MCF 10A (cell line): ENCODE data around the gene NRIP3. TPM values are rescaled to one million over a fixed set of nuclear protein-coding genes. Genes with fewer than 3 reads are reported as not detected.

Experiments used
- BruUV-seq: library from RNA; stranded (reverse); fragments of 400-500 nt; replicated peaks from 2 replicates; lab custom pipeline; 2021; lab: Mats Ljungman, UMichigan
- CTCF ChIA-PET: fragments of 300-600 bp; sonication (Branson Sonifier 250); formaldehyde crosslinking; extraction: SDS; loops from one replicate; lab custom pipeline; 2021; ENCODE audit warnings: antibody characterized with exemption, inconsistent platforms; lab: Yijun Ruan, JAX
- POLR2A ChIA-PET: fragments of 300-600, 350-650 bp; sonication (Branson Sonifier 250); formaldehyde crosslinking; extraction: SDS; loops from one replicate; lab custom pipeline; 2020; ENCODE audit warnings: antibody characterized with exemption, inconsistent platforms; lab: Yijun Ruan, JAX
- DNase-seq: peaks from one replicate; pipeline ENCODE4 v3.0.0-alpha.2; 2018; ENCODE audit not compliant: unreplicated experiment
- H3K27ac Mint-ChIP-seq: one replicate; pipeline ENCODE4 v1.8.0; 2022; ENCODE audit warnings: mild to moderate bottlenecking, low read depth, mixed read lengths; ENCODE audit not compliant: unreplicated experiment
- H3K27me3 Mint-ChIP-seq: one replicate; pipeline ENCODE4 v1.8.0; 2022; ENCODE audit warnings: mixed read lengths; ENCODE audit not compliant: insufficient read depth, unreplicated experiment
- H3K36me3 Mint-ChIP-seq: one replicate; pipeline ENCODE4 v1.8.0; 2022; ENCODE audit warnings: mild to moderate bottlenecking, moderate library complexity, mixed read lengths; ENCODE audit not compliant: insufficient read depth, unreplicated experiment
- H3K4me1 Mint-ChIP-seq: one replicate; pipeline ENCODE4 v1.8.0; 2022; ENCODE audit warnings: mixed read lengths; ENCODE audit not compliant: insufficient read depth, unreplicated experiment
- H3K4me3 Mint-ChIP-seq: one replicate; pipeline ENCODE4 v1.8.0; 2022; ENCODE audit warnings: mild to moderate bottlenecking, moderate library complexity, mixed read lengths; ENCODE audit not compliant: unreplicated experiment
- H3K9me3 Mint-ChIP-seq: one replicate; pipeline ENCODE4 v1.8.0; 2022; ENCODE audit warnings: mixed read lengths; ENCODE audit not compliant: unreplicated experiment
- CTCF ChIP-seq: fragments of 200-600 bp; IDR thresholded peaks from one replicate; pipeline ENCODE4 v1.8.0; 2022; ENCODE audit warnings: antibody characterized with exemption, mild to moderate bottlenecking; ENCODE audit not compliant: unreplicated experiment
- intact Hi-C: fragments of 100-400 bp; cut with micrococcal nuclease; formaldehyde crosslinking; loops from 2 replicates; pipeline ENCODE4 v1.14.1; 2022
- total RNA-seq: library from RNA; stranded (reverse); gene quantifications from 2 replicates; pipeline ENCODE4 v1.2.3, GENCODE V29; 2022

NRIP3 gene
- total RNA-seq, 1 experiment from 2014 or later, result 0.19 TPM

GRCh38 chr11:8961401-8961800 lies 42.4 kb downstream of the NRIP3 start:
- DNase-seq, result no peak
- H3K27ac Mint-ChIP-seq, result no peak overlapping the region
- peaks cover 20% of the 10 kb centered on the region for H3K4me1 Mint-ChIP-seq
- H3K9me3 Mint-ChIP-seq, result no peaks in the 10 kb centered on the region
- intact Hi-C loops, result no loop called here
- no peaks in the 10 kb centered on the region for H3K27me3 Mint-ChIP-seq
- no TSS peak for BruUV-seq
- H3K36me3 Mint-ChIP-seq, result peaks cover 10% of the 10 kb centered on the region
- CTCF ChIA-PET, result interaction anchor here (0.6 to 8.4 kb wide), 13 partner anchors 11 to 859 kb away, joined by 3 to 155 read pairs (median 4); partner anchors contain the start of genes AKIP1 and TRIM66
- POLR2A ChIA-PET, result interaction anchor here (0.6 to 3.4 kb wide), 8 partner anchors 44 to 423 kb away, joined by 3 to 36 read pairs (median 5); partner anchors contain the start of genes IPO7, RPL27A and TRIM66
- no peak overlapping the region for H3K4me3 Mint-ChIP-seq
- no peak for TF ChIP-seq CTCF

DNA sequence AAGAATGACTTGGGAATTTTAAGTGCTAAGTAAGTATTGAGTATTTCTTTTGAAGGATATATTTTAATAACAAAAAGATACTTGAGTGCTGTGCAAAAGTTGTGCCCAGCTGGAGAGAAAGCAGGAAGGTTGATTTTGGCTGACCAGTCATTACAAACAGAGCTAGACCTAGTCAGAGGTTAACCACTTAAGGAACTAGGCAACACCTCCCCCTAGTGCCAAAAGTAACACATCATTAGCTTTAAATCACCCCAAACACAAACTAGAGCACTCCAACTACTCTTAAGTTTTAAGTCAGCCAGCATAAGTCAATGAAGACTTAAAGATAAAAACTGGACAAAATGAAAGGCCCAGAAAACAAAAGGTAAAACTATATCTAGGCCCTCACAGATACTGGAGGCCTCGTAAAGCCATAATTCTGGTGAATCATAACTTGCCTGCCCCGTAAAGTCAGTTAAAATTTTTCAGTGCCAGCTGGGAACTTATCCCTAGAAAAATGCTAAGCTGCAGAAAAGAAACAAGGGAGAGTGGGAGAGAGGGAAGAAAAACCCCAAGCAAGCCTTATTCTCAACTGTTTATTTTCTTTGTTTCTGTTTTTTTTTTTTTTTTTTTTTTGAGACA lies 44.1 kb downstream of the NRIP3 start:
- peak; percentile 87 for DNase-seq
- Mint-ChIP-seq H3K36me3 (peaks cover 19% of the 10 kb centered on the region), H3K4me3 (no peak overlapping the region), H3K4me1 (peaks cover 20% of the 10 kb centered on the region), H3K27ac (no peak overlapping the region), H3K9me3 (no peaks in the 10 kb centered on the region), H3K27me3 (no peaks in the 10 kb centered on the region)
- intact Hi-C loops, result loop anchor here (1.0 to 10.0 kb wide), 5 partner anchors 45 to 735 kb away; no protein-coding TSS in a partner anchor
- TF ChIP-seq CTCF, result peak; percentile 66
- ChIA-PET POLR2A (interaction anchor here (0.7 to 3.4 kb wide), 16 partner anchors 9 to 395 kb away, joined by 3 to 36 read pairs (median 4); partner anchors contain the start of genes AKIP1, RPL27A and TRIM66), CTCF (interaction anchor here (0.6 to 8.4 kb wide), 63 partner anchors 9 to 1118 kb away, joined by 3 to 155 read pairs (median 4); partner anchors contain the start of genes AKIP1, ASCL3, RPL27A and TRIM66)
- no TSS peak for BruUV-seq

DNA sequence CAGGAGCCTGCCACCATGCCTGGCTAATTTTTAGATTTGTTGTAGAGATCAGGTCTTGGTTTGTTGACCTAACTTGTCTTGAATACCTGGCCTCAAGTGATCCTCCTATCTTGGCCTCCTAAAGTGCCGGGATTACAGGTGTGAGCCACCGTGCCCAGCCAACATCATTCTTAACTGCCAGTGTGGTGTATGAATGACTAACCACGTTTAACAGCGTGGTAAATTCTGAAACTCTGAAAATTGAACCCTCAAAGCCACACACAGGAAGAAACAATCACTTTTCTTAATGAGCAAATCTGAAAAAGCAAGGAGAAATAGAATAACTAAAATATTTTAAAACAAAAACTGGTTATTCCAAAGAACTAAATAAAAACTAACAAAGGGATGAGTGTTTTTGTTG lies 46.9 kb downstream of the NRIP3 start:
- intact Hi-C loops, result loop anchor here (5.0 to 10.0 kb wide), 2 partner anchors 285 to 732 kb away; no protein-coding TSS in a partner anchor
- POLR2A ChIA-PET, result no interaction called here

More for the DNA sequence above, 46.9 kb downstream of the NRIP3 start:
- no TSS peak for BruUV-seq
- CTCF ChIA-PET, result interaction anchor here (0.8 to 8.4 kb wide), 6 partner anchors 7 to 271 kb away, joined by 3 to 155 read pairs (median 18); partner anchors contain the start of gene AKIP1
- Mint-ChIP-seq H3K27ac (no peak overlapping the region), H3K4me1 (peaks cover 7% of the 10 kb centered on the region), H3K4me3 (no peak overlapping the region), H3K9me3 (no peaks in the 10 kb centered on the region), H3K36me3 (peaks cover 40% of the 10 kb centered on the region), H3K27me3 (no peaks in the 10 kb centered on the region)
- DNase-seq, result no peak
- TF ChIP-seq CTCF, result no peak
